HCEC 1CT (cell line): Measurements from ENCODE around the gene MED26.
"Not testable (repeated sequence)": the region's sequence is repeated elsewhere in the genome, so short reads cannot be mapped to it uniquely, and the experiment has no call there.

Experiments used
- DNase-seq: peaks from one replicate; pipeline ENCODE4 v3.0.0-alpha.2; 2017

MED26 gene

GRCh38 chr19:16628183-16628983, at the start of gene MED26:
Gene MED26 (minus strand): TSS chr19:16628204. CDS start chr19:16627943, 261 bp downstream.
- peak; percentile 93 for DNase-seq

- no peak for DNase-seq
Measured at GRCh38 chr19:16677055-16677454, 49.1 kb upstream of the MED26 start.

- no peak for DNase-seq
Measured at GRCh38 chr19:16676101-16676798, 48.2 kb upstream of the MED26 start.

- not testable (repeated sequence) for DNase-seq
Measured at GRCh38 chr19:16673839-16674238, 45.8 kb upstream of the MED26 start.

- no peak for DNase-seq
Measured at GRCh38 chr19:16673231-16673630, 45.2 kb upstream of the MED26 start.

- no peak for DNase-seq
Measured at GRCh38 chr19:16671652-16672274, 43.8 kb upstream of the MED26 start.

GRCh38 chr19:16670291-16670690, 42.3 kb upstream of the MED26 start:
- no peak for DNase-seq

GRCh38 chr19:16668702-16669101, 40.7 kb upstream of the MED26 start:
- DNase-seq, result not testable (repeated sequence)

- no peak for DNase-seq
Measured at GRCh38 chr19:16668176-16668575, 40.2 kb upstream of the MED26 start.

GRCh38 chr19:16661480-16662034, 33.6 kb upstream of the MED26 start:
- DNase-seq, result no peak

GRCh38 chr19:16660763-16661479, 32.9 kb upstream of the MED26 start, which contains the start of gene TMEM38A:
Gene TMEM38A (plus strand): TSS chr19:16661139. CDS start chr19:16661218, 79 bp downstream.
- no peak for DNase-seq

- DNase-seq, result peak; percentile 99
Measured at GRCh38 chr19:16659832-16660708, 32.1 kb upstream of the MED26 start, which contains the start of gene SMIM7. Gene SMIM7 (minus strand): TSS chr19:16660144. CDS start chr19:16660110, 34 bp downstream.

GRCh38 chr19:16659464-16659831, 31.4 kb upstream of the MED26 start:
- no peak for DNase-seq

- DNase-seq, result no peak
Measured at GRCh38 chr19:16657384-16657783, 29.4 kb upstream of the MED26 start.

GRCh38 chr19:16655727-16656126, 27.7 kb upstream of the MED26 start:
- DNase-seq, result no peak

- peak; percentile 28 for DNase-seq
Measured at GRCh38 chr19:16654627-16655026, 26.6 kb upstream of the MED26 start.

- no peak for DNase-seq
Measured at GRCh38 chr19:16654140-16654539, 26.1 kb upstream of the MED26 start.

GRCh38 chr19:16652854-16653253, 24.9 kb upstream of the MED26 start:
- DNase-seq, result no peak

- not testable (repeated sequence) for DNase-seq
Measured at GRCh38 chr19:16651421-16652188, 23.6 kb upstream of the MED26 start.

- no peak for DNase-seq
Measured at GRCh38 chr19:16650821-16651220, 22.8 kb upstream of the MED26 start.

- no peak for DNase-seq
Measured at GRCh38 chr19:16649734-16650133, 21.7 kb upstream of the MED26 start.
